ENCODE results near the gene NRXN3.

- TF ChIP-seq CTCF (IDR thresholded peaks at IDR 0.05): no peak
- TF ChIP-seq POLR2A (IDR thresholded peaks at IDR 0.05): no peak
Measured at GRCh38 chr14:79356040-79356439, 1185.9 kb downstream of the NRXN3 start.

Measured in heart left ventricle (tissue), 13 donors.